Stimulated activated CD4-positive, alpha-beta T cell treated with anti-CD3 and anti-CD28 coated beads, Interleukin-2, amount 100 ng/mL, for 4 hours (primary cell): ENCODE results near the gene HOXA6.
A peak's percentile ranks its signal among the peaks of the same experiment; 100 is the strongest.

Experiments used
- DNase-seq: peaks from one replicate; pipeline ENCODE4 v3.0.0-alpha.2; 2020; ENCODE audit warnings: low read depth

The HOXA6 gene

DNA sequence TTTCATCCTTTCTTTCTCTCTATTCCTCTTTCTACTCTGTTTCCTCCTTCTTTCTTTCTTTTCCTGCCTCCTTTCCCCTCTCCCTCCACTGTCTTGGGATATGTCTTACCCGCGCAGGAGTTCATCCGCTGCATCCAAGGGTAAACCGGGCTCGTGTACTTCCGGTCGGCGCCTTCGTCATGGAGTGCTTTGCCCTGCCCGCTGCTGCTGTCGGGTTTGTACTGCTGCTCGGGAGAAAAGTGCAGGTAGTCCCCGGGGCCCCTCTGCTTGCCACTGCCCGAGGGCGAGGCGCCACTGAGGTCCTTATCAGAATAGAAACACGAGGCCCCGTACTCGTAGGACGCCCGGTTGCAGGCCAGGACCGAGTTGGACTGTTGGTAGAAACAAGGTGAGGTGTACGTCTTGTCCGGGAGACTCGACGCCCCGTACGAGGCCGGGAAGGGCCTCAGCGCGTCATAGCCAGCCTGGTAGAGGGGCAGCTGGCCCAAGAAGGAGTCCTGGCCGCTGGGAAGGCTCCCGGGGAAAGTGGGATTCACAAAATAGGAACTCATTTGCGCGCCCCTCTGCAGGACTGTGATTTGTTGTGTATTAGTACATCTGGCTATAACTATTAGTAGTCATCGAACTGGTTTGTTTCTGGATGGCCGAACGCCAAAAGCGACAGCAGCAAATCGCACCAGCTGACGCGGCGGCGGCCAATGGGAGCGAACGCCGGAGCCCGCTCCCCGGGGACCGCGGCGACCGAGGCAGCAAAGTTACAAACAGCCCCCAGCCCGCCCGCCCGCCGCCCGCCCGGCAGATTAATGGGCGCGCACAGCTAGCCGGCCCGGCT lies at the start of gene HOXA6:
Gene HOXA6 (minus strand): TSS at position 576 of the 832 bp plus-strand sequence. CDS start 25 bp downstream, at position 551.
- DNase-seq, result no peak

DNA sequence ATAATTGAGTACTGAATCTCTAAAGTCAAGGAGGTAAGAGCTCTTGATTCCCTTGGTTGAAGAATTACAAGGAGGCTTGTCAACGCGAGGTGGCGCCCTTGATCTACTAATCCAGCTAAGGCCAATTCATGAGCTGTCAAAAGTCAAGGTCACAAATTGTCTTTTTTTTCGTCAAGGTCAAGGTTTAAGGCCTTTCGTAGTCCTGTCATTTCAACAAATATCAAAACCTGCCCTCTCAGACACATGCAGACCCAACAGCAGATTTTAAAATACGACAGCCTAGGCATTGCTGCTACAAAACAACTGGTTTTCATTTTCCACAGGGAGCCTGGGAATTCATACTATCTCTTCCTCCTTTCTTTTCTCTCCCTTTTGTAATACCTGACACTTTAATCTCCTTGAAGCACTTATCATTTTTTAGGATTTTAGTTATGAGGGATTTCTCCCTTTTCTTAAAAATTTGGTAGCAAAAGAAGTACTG lies 48.8 kb upstream of the HOXA6 start:
- DNase-seq, result peak; percentile 75

DNA sequence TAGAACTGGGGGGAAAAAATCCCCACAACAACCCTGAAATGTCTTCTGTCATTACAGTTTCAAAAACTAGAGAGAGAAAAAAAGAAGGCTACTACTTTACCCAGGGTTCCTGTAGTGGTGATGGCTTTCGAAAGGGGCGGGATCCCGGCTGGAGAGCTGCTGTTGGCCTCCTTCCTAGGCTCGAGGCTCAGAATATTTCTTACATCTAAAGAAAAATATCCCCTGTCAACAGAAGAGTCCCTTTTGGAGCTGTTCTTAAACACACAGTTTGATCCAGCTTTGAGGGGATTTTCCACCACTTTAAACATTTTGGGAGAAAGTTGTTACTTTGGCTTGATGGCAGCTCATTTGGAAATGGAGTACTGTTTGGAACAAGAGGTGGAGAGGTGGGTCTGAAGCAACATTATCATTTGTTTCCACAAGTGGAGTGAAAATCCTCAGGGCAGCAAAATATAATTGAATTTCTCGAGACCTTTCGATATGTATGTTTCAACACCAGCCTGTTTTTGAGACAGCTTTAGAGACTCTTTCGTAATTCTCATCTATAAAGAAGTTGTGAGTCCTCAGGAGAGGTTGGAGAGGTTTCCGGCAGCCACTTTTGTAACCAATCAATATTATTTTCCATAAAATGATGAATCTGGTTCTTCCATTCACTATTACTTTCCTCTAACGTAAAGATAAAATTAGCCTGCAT lies 47.3 kb upstream of the HOXA6 start:
- no peak for DNase-seq

DNA sequence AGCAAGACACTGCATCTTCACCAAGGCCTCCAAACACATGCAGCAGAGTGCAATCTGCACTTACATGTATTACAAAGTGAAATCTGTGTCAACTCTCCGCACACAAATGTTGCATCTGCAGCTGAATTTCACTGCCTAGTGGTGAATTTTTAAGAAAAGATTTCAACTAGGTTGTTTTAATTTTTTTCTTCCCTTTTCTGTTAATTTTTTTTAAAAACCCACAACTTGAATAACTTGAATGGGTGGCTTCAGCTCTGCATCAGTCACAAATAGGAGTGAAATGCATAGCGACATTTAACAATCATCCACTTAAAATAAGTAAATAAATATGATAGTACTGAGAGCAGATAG lies 46.4 kb upstream of the HOXA6 start:
- no peak for DNase-seq

DNA sequence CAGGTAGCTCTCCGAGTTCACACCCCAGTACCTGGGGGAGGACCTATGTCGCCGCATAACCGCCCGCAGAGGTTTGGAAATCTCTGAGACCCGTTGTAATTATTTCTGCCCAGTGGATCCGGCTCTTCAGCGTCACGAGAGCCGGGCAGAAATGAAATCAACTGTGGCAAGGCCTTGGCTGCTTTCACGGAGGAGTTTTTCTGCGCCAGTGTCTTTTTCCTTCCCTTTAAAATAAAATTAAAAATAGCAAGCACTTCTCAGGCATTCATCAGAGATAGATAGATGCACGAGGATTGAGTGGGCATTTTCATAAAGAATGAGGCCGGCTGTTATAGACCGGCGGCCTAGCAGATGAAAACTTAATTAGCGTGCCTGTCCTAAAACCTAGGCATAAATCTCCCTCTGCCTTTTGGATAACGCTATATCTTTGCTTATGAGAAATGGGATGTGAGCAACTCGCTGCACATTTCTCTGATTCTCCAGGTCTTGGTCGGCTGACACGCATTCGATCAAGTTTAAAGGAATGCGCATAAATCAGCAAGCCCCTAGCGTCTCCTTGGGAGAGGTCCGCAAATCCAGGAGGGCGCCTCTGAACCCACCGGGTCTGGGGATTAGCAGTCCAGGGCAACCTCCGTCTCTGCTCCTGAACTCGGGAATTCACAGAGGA lies 45.9 kb upstream of the HOXA6 start:
- DNase-seq, result no peak

DNA sequence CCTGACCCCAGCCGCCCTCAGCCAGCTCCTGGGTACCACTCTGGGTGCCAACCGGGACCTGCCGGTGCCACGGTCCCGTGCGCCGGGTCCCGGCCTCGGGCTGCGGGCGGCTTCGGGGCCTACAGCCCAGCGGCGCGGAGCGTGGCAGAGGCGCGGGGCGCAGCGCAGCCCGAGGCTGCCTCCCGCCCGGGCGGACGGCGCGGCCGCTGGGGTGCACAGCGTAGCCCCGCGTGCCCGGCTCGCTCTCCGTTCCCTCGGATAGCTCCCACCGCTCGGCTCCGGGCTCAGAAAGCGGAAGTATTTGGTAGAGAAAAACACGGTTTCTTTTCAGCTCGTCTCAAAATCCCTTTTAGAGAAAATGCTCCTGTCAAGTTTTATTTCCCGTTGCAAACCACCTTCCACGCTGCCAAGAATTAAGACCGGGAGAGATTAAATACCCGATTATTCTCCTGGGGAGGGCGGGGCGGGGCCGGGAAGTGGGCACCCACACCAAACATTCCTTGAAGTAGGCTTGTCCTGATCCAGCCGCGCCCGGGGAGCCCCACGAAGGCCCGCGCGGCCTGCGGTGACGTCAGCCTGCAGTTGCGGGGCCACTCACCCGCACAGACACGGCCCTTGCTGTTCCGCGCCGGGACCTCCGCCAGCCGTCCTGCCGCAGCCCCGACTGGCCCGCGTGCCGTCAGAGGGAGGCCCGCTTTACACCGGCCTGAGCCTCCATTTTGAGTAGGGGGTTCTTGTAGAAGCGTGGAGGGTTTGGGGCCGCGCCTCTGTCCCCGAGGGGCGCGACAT lies 45.2 kb upstream of the HOXA6 start:
- DNase-seq, result no peak

DNA sequence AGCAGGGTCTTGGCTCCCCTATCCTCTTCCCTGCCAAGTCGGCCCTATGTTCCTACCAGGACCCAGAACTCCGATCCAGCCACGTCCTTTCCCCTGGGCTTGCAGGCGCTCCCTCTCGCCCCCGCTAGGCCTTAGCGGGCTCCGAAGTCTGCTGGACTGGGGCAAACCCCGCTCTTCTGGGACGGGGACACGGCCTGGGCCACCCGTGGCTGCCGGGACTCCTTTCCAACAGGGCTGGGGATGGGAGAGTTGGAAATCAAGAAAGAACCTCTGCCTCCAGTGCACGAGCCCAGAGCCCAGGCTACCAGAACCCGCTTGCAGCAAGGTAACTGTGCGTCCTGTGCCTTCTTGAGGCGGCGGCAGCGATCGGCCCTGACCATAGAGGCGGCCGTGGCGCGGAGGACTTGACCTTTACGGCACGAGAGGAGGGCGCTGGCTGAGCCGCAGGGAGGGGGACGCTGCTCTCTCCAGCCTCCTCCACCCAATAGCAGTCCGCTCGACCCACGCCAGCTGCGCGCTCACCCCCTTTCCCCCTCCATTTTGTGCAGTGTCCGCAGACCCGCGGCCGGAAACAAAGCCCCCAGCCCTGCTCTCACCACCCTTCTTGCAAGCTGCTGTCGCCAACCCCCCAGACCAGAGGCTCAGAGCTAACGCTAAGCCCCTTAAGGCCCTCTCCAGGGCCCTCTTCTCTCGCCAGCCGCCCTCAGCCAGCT lies 44.4 kb upstream of the HOXA6 start:
- no peak for DNase-seq

DNA sequence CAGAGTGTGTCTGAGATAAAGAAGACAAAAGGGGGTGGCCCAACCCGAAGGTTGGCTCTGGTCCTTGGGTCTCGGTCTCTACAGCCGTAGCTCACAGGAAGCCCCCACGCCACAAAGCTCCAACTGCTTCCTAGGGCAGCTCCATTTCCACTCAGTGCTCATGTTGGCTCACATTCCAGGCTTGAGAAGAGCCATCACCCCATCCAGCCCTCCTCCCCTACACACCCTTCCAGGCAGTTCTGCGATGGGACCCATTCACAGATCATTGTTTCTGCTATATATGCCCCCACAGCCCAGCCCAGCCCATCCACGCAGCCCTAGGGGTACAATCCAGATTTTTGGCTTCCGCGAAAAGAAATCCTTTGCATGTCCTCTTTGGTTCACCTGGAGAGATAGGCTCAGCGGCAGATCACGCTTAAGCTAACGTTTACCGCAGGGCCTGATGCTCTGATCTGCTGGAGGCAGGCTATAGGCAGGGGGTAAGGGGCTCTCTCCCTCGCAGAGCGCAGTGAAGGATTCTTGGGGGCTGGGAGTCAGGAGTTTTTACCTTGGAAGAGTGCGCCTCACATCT lies 43.7 kb upstream of the HOXA6 start:
- no peak for DNase-seq

DNA sequence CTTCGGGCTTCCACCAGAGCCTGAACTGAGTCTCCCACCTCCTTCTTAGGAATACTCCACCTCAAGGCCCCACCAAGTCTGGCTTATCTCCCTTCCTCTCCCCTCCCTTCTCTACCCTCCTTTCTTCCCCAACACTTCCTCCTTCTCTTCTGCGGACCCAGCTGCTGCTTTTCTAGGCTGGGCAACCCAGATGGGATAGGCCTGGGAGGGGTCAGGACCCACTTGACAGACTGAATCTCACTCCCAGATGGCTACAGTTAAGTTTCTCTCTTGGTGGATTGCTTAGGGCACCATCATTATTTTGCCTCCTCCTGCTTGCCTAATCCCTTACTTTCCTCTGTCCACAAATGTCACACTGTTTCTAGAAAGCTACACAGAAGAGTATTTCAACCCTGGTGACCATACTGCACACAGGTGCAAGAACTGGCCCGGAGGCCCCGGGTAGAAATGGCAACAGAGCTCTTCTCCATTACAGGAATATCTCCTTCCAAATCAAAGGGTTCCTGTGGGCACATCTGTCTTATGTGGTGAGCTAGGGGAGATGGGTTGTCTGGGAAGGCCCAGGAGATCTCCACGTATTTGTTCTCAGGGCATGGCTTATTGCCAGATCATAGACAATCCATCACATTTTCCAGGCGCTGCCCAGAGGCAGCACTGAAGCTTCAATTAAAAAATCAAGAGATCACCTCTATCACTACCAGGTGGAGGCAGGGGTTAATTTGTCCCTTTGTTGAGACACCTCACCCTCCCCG lies 42.6 kb upstream of the HOXA6 start:
- no peak for DNase-seq

DNA sequence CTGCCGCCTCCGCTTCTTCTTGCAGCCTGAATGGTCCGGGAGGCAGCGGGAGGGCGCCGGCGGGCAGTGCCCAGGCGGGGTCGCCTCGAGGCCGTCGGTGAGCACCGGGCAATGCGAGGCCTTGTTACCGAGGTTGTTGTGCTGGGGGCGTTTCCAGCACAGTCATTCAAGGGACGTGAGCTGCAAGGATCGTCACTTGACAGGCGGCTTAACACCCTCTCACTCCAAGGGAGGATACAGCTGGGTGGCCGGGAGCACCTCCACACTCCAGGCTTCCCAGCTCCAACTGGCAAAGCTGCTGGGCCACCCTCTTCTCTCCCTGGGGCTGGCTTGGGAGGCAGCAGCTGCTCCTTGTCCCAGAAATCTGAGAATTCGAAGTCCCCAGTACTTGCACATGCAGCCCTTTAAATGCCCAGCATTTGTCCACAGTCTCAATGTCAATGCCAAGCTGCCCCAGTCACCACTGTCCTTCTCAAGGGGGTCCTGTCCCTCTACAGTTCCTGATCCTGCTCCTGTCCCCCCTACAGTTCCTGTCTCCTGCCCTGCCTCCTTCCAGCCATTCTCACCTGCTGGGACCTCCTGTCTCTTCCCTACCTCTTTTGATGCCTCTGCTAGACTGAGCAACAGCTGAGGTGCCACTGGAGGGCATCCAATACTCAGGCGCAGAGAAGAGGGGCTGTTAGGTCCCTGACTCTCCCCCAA lies 41.9 kb upstream of the HOXA6 start:
- DNase-seq, result no peak

DNA sequence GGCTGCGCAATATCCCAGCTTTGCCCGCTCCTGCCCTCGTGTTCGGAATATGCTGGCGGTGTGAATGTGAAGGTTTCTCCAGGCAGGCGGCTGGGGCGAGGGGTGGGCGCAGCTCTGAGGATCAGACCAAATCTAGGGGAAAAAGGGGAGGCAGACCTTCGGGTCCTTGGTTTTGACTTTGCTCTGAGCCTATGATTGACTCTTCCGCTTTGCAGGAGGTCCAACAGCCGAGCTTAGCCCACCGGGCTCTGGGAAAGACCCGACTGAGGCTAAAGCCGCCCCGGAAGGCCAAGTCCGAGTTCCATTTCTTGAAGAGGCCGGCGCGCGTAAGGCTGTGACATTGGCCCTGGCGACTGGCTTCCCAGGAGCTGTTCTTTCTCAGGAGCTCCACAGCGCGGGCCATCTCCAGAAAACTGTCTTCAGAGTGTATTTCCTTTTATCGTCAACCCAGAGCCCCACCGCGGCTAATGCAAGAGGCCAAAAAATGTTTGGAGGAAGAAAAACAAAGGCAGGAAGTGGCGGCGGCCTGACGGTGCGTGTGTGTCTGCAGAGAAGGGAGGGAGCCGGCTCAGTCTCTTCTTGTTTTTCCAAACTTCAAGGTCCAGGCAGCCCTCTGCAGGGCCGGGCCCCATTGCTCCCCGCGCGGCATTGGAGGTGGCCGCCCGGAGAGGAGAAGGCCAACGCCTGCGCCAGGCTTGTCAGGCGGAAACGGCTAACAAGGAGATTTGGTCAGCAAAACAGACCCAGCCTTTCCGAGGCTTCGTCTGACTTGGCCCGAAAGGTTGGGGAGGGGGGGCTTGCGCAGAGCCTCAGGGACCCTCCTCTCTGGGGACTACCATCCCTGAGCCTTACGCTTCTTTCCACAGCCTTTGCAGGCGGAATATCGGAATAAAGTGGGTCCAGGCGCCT lies 41.1 kb upstream of the HOXA6 start:
- no peak for DNase-seq

DNA sequence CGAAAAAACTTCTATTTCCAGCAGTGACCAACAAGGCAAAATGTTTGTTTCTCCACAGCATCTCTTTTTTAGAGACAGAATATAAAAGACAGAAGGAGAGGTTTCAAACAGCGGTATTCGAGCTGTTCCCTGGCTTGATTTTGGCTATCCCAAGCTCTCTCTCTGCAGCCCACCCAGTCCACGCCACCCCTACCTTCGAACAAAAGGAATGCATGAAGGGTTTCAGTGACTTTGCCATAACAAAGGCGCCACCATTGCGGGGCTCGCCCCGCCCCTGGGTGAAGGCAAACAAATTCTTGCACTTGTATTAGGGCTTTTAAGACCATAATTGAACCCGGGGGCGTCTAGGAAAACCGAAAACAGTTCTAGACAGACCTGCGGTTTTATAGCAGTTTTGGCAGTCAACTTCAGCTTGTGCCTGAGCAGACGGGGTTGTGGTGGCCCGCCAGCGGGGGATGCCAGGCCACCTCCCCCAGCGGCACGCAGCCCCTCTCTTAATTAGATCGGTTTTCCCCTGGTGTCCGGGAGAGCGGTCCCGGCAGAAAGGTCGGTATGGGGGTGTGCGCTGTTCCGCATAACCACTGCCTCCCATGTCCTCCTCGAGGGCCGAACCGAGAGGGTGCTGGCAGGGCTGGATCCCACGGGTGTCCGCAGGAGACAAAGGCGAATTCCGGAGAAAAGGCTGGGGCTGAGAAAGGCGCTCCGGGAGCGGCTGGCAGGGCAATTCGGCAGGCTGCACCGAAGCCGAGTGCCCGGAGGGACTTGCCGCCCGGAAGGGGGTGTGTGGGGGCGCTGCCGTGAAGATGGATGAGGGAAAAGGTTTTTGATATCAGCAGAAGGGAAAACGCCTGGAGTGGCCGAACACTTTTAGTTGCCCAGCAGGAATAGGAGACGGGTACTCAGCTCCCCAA lies 40.2 kb upstream of the HOXA6 start:
- DNase-seq, result no peak

DNA sequence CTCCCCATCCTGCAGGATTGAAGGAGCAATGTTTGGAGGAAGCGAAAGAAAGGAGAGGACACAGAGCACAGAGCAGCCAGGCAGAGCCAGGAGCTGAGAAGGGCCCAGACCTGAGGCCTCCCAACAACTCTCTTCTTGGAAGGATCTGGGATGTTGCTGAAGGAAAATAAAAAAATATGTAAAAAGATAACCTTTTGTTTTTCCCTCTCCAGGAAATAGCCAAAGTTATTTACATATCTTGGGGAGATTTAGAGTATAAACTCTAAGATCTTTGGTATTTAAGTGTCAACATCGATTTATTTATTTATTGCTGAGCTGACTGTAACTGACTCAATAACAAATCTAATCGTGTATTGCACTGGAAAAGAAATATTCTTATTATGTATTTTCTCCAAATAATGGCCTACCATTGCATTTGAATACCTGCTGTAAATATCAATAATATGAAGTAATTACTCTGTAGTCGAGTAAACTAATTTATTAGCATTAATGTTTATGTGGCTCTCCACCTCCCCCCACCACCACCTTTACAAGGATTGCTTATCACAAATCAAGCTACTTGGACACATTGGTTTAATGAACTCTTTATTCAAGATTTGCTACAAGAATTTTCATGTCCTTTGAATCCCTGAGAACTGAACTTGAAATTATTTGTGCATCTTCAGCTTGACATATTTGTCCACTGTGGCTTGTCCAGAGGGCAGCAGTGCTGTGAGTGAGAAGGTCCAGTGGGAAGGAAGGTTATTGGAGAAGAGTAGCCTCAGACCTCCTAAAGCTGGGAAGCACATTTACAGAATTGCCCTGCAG lies 39.3 kb upstream of the HOXA6 start:
- DNase-seq, result no peak

DNA sequence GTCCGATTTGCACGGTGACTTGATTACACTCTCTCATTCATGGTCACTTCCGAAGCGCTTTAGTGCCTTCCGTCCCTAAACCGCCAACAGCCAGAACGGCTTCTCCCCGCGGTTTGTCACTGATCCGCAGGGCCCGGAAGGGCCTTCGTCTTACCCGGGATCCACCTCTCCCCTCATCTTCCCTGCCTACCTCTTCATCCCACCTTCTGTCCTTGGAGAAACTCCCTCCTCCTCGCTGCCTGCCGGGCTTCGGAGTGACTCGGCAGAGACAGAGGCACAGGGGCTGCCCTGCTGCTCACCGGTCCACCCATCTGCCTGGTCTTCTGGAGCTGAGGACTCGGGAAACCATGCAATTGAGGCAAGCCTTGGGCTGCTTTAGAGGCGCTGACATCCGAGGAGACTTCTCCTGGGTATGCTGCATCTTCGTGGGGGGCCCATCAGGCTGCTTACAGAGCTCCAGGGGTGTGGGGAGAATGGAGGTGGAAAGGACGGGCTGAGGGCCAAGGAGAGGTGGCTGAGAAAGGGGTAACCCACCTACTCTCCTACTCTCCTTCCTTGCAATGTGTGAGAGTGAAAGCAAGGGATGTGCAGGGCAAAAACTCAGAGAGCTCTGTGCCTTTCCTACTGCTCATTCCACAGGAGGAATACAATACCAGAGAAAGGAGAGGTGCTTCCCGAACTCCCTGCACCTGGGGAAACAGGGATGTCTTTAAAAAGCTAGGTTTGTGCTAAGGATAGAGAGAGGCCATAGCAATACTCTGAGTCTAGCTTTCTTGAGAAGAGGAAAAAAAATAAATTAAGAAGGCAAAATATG lies 38.5 kb upstream of the HOXA6 start:
- no peak for DNase-seq

DNA sequence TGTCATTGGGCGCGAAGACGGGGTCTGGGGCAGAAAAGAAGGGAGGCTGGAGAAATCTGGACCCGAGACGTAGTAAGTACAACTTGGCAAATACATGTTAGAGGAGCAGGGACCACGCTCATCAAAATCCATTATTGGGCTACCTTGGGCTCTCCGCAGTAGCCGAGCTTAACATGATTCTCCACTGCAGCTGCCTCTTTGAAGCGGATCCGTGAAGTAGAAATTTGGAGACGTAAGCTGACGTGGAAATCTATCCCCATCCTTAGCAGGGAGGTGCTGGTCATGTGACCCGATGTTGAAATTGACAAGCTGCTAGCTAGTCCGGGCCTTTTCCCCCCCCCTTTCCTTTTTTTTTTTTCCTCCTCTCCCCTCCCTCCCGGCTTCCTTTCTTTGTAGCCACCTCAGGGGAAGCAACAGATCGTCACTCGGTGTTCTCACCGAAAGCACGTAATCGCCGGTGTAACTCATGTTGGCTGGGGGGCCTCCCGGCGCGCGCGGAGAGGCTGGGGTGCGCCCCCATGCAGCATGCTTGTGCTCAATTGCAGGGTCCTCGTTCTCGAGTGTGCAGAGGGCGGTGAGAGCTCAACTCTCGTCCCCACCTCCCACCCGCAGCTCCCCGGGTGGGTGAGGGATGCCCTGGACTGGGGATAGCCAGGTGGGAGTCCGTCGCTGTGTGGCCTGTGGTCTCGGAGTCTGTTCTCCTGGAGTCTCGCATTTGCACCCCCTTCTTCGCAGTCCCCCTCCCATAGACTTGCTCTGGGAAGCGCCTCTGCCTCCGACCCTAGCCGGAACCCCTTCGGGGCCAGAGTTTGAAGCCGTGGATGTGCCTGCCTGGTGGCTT lies 37.7 kb upstream of the HOXA6 start, which contains the start of gene HOXA11:
Gene HOXA11 (minus strand): TSS at position 220 of the 841 bp plus-strand sequence. CDS start 88 bp downstream, at position 132.
- no peak for DNase-seq
